Nephron progenitor cell (in vitro differentiated cells): ENCODE measurements around the gene KDM6B.
A peak's percentile ranks its signal among the peaks of the same experiment; 100 is the strongest.

Experiments used
- DNase-seq: peaks from one replicate; pipeline ENCODE4 v3.0.0; 2021
- H3K27ac Mint-ChIP-seq: 2 replicates; pipeline ENCODE4 v1.8.0; 2021; ENCODE audit warnings: mild to moderate bottlenecking, moderate library complexity, mixed read lengths
- H3K27me3 Mint-ChIP-seq: 2 replicates; pipeline ENCODE4 v1.8.0; 2021; ENCODE audit warnings: mild to moderate bottlenecking, low read depth, mixed read lengths; ENCODE audit not compliant: poor library complexity
- H3K36me3 Mint-ChIP-seq: 2 replicates; pipeline ENCODE4 v1.8.0; 2021; ENCODE audit warnings: low read depth, mixed read lengths
- H3K4me1 Mint-ChIP-seq: 2 replicates; pipeline ENCODE4 v1.8.0; 2021; ENCODE audit warnings: mixed read lengths
- H3K4me3 Mint-ChIP-seq: 2 replicates; pipeline ENCODE4 v1.8.0; 2021; ENCODE audit warnings: mild to moderate bottlenecking, moderate library complexity, mixed read lengths
- H3K9me3 Mint-ChIP-seq: 2 replicates; pipeline ENCODE4 v1.8.0; 2021; ENCODE audit warnings: mild to moderate bottlenecking, moderate library complexity, mixed read lengths
- TF ChIP-seq, protein P1 (sequence below): fragments of 200-600 bp; sonication (generic); IDR thresholded peaks from 2 replicates; pipeline ENCODE4 v1.5.0; 2021; ENCODE audit warnings: antibody characterized with exemption

Gene KDM6B

DNA sequence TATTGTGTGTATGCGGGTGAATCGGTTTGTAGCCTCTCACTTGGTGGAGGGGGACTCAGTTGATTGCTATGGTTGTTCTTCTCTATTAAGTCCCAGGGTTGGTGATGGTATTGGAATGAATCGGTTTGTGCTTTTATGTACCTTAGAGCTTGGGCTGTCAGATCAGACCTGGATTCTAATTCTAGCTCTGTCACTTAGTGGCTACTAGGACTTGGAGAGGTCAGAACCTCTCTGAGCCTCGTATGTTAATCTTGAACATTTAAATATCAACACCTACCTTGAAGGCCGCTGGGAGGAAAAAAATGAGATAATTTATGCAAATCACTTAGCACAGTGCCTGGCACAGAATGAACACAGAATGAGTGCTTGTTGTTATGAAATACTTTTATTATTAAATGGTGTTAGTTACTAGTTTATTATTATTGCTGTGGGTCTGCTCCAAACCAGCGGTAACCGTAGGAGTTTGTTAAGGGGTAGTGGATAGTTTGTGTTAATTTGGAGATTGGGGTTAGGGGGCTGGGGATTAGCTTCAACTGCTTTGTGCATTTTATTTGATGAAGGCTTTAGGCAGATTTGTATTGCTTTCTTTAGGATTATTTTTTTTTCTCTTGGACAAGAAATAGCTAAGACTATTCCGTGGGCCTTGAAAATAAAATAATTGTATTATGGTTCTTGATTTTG, 3.5 kb downstream of the KDM6B start:
- peak overlapping the region; percentile 100 for H3K4me3 Mint-ChIP-seq
- peak overlapping the region; percentile 100 for H3K27ac Mint-ChIP-seq
- no peaks in the 10 kb centered on the region for H3K9me3 Mint-ChIP-seq
- TF ChIP-seq, protein P1, sequence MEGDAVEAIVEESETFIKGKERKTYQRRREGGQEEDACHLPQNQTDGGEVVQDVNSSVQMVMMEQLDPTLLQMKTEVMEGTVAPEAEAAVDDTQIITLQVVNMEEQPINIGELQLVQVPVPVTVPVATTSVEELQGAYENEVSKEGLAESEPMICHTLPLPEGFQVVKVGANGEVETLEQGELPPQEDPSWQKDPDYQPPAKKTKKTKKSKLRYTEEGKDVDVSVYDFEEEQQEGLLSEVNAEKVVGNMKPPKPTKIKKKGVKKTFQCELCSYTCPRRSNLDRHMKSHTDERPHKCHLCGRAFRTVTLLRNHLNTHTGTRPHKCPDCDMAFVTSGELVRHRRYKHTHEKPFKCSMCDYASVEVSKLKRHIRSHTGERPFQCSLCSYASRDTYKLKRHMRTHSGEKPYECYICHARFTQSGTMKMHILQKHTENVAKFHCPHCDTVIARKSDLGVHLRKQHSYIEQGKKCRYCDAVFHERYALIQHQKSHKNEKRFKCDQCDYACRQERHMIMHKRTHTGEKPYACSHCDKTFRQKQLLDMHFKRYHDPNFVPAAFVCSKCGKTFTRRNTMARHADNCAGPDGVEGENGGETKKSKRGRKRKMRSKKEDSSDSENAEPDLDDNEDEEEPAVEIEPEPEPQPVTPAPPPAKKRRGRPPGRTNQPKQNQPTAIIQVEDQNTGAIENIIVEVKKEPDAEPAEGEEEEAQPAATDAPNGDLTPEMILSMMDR: no peak
- no peak for DNase-seq
- peaks cover 64% of the 10 kb centered on the region for H3K4me1 Mint-ChIP-seq
- peaks cover 13% of the 10 kb centered on the region for H3K36me3 Mint-ChIP-seq
- H3K27me3 Mint-ChIP-seq: peaks cover 7% of the 10 kb centered on the region

DNA sequence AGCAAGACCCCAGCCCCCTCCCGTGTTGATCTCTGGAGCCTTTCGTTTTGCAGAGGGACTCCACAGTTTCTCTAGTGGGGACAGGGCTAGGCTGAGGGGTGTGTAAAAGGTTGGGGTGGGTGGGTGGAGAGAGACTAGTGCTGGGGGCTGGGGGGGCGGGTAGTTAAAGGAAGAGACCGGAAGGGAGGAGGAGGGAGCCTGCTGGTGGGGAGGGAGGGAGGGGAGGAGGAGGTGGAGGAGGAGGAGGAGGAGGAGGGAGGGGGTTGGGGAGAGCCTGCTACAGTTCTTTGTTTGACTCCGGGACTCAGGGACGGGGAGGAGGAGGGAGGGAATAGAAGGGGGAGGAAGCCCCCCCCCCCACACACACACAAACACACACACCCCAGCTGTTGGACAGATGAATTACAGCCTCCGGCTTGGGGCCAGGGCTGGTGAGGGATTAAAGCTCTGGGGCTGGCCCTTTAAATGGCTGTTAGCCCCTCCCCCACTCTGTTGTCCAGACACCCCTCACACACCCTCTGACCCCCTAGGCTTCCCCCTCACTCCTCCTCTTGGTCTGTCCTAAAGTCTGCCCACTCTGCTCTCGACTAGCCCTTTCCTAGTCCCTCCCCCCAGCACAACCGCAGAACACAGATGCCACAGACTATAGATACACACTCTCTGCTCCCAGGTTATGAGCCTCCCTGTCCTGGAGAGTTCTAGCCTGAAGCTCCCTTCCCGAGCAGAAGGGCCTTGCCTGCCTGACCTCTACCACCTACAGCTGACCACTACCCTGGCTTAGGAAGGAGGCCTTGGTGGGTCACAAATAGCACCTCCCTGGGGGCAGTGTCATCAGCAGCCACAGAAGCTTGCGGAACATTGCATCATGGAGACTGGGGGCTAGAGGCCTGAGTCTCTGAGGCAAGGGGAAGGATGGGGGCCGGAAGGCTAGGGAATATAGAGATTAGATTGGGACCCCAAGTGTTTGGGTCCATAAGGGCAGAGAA, 4.4 kb downstream of the KDM6B start:
- H3K27ac Mint-ChIP-seq: peak overlapping the region; percentile 100
- peak; percentile 52 for DNase-seq
- H3K9me3 Mint-ChIP-seq: no peaks in the 10 kb centered on the region
- H3K27me3 Mint-ChIP-seq: no peaks in the 10 kb centered on the region
- peak overlapping the region; percentile 100 for H3K4me3 Mint-ChIP-seq
- TF ChIP-seq, protein P1: no peak
- peaks cover 13% of the 10 kb centered on the region for H3K36me3 Mint-ChIP-seq
- peaks cover 64% of the 10 kb centered on the region for H3K4me1 Mint-ChIP-seq

DNA sequence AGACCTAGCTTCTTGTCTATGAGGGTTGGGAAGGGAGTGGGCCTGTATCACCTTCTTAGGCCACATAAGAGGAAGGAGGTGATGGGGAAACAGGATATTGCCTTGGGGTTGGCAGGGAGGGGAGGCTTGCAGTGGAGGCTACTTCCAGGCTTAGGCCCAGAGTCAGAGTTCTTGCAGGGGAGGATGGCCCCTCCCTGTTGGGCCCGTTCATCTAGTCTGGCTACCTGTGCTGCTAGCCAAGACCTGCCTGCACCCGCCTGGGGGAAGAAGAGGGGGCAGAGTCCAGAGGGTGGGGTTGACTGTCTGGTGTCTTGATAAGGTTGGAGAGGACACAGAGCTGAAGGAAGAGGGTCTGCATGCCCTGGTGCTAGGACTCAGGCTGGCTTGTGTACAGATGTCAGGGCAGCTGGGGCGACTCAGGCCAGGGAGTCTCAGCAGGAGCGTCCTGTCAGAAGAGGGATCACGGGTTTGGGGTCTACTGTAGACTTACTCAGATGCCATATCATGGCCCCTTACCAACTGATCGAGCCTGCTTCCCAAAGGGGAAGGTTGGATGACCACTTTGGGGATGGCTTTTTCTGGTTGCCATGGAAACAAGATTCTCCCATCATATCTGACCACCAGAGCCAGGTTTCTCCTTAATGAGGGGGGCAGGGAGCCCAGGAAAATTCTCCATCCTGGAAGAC, 5.3 kb downstream of the KDM6B start:
- no peak for DNase-seq
- TF ChIP-seq, protein P1: no peak
- Mint-ChIP-seq H3K27ac (peak overlapping the region; percentile 92), H3K36me3 (peaks cover 13% of the 10 kb centered on the region), H3K27me3 (no peaks in the 10 kb centered on the region), H3K4me1 (peaks cover 69% of the 10 kb centered on the region), H3K4me3 (peak overlapping the region; percentile 100), H3K9me3 (no peaks in the 10 kb centered on the region)

DNA sequence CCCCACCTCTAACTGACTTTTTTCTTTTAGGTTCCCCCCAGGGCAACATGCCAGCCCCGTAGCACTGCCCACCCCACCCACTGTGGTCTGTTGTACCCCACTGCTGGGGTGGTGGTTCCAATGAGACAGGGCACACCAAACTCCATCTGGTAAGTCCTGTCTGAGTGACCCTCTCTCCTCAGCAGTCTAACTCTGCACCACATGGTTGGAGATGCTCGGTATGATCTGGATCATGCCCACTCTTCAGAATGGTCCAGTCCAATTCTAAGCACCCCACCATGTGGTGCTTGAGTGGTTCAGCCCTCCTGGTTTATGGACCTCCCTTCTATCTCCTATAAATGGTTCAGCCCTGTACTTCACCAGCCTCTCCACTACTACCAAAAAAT, 5.9 kb downstream of the KDM6B start:
- Mint-ChIP-seq H3K4me3 (peak overlapping the region; percentile 100), H3K27me3 (no peaks in the 10 kb centered on the region), H3K27ac (peak overlapping the region; percentile 98), H3K36me3 (peaks cover 13% of the 10 kb centered on the region), H3K9me3 (no peaks in the 10 kb centered on the region), H3K4me1 (peaks cover 71% of the 10 kb centered on the region)
- TF ChIP-seq, protein P1: no peak
- DNase-seq: no peak

DNA sequence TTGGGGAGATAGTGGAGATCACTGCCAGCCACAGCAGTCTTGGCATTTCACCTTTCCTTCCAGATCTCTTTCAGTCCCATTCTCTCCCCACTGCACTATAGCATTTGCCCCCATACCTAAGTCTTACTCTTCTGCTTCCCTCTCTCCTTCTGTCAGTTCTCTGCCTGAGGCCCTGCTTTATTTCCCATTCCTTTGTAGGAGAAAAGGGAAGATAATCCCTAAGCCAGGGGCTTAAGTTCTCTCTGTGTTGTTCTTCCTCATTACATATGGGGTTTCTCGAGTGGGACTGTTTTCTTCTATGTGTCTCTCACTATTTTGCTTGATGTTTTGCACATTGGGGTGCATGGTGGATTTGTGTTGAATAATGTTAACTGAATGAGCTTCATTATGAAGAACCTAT, 6.4 kb downstream of the KDM6B start:
- Mint-ChIP-seq H3K4me3 (peak overlapping the region; percentile 100), H3K27me3 (no peaks in the 10 kb centered on the region), H3K27ac (peak overlapping the region; percentile 98), H3K36me3 (peaks cover 13% of the 10 kb centered on the region), H3K4me1 (peaks cover 75% of the 10 kb centered on the region), H3K9me3 (no peaks in the 10 kb centered on the region)
- DNase-seq: no peak
- TF ChIP-seq, protein P1: no peak
